Stimulated activated CD8-positive, alpha-beta memory T cell treated with anti-CD3 and anti-CD28 coated beads, Interleukin-4, amount 100 ng/mL, for 4 hours (primary cell): ENCODE results near the gene CDX1.

Experiments
- DNase-seq, 2 donors: peaks; one replicate each; pipeline ENCODE4 v3.0.0-alpha.2; 2020; ENCODE audit warnings: low read depth in 2 of 2, low spot score in 1 of 2

Gene CDX1

DNA sequence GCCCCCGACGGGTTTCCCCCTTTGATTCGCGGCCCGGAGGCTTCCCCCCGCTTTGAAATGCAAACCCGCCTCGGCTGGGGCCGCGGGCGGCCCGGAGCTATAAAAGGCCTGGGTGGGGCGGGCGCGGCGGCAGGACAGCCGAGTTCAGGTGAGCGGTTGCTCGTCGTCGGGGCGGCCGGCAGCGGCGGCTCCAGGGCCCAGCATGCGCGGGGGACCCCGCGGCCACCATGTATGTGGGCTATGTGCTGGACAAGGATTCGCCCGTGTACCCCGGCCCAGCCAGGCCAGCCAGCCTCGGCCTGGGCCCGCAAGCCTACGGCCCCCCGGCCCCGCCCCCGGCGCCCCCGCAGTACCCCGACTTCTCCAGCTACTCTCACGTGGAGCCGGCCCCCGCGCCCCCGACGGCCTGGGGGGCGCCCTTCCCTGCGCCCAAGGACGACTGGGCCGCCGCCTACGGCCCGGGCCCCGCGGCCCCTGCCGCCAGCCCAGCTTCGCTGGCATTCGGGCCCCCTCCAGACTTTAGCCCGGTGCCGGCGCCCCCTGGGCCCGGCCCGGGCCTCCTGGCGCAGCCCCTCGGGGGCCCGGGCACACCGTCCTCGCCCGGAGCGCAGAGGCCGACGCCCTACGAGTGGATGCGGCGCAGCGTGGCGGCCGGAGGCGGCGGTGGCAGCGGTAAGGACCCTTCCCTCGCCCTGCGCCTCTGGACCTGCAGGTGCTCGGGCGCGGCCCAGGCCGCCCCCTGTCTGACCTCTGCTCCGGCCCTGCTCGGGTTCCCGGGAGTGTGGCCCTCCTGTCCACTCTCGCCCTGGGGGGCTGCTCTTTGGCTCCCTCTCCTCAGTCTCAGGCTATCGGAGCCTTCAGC is at the start of gene CDX1:
Gene CDX1, plus strand, starts transcription at position 129 of the 862 bp plus-strand sequence. Its CDS starts 99 bp downstream, at position 228.
- DNase-seq = no peak

DNA sequence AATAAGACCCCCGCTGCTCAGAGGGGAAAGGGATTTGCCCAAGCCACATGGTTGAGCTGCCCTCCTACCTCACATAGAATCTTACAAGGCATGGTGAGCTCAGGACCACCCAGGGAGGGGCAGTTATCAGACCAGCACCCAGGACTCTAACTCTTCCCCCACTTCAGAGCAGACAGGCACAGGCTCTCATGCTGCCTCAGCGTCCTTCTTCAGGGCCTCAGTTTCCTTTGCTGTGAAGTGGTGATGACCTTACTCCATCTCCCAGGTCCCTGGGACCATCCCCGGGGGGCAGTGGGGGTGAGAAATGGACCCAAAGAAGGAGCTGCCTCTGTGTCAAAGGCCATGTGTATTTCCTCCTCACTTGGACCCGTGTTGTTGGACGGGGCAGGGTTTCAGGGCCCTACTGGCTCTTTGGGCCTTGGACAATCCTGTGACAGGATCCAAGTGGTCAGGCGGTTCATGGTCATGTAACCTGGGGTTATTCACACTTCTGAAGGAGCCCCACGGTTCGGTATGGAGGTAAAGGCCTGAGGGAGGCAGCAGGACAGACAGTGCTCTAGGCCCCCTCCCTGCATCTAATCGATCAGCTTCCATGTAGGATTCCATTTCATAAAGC is 48.5 kb upstream of the CDX1 start:
- DNase-seq = no peak

- DNase-seq = no peak
These were observed 47.9 kb upstream of the CDX1 start for GRCh38 chr5:150118561-150119229.

- no peak for DNase-seq
These were observed 47.0 kb upstream of the CDX1 start for GRCh38 chr5:150119421-150120061.

GRCh38 chr5:150120062-150120441 is 46.5 kb upstream of the CDX1 start:
- DNase-seq = no peak

DNA sequence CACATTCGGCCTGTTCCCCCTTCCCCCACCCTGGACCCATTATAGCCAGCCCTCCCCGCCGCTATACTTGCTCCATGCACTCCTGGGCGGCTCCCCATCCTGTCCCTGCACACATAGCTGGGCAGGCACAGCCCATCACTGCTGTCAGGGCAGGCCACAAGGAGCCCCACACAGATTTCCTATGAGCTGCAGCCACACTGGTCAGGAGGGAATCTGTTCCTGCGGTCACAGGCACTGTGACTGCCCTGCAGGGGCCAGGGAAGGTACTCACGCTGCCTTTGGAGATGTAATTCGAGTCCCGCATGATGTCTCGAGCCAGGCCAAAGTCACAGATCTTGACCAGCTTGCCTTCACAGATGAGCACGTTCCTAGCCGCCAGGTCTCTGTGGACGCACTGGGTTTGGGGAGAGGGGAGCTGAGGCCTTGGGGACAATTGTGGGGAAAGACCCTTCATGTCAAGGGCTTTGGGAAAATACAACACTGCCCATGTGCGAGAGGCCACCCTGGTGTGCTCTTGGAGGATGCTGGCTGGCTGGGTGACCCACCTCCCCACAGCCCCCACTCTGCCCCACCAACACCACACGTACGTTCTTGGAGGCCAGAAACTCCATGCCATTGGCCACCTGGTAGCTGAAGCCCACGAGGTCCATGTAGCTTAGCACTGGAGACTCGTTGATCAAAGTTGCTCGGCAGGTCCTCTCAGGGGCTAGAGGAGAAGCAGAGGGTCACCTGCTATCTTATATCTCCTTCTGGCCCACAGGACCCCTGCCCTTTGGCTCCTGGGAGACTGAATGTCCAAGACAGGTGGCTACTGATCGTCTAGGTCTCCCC is 45.7 kb upstream of the CDX1 start:
- no peak for DNase-seq

- DNase-seq = no peak
These were observed 45.0 kb upstream of the CDX1 start for GRCh38 chr5:150121448-150122157.

DNA sequence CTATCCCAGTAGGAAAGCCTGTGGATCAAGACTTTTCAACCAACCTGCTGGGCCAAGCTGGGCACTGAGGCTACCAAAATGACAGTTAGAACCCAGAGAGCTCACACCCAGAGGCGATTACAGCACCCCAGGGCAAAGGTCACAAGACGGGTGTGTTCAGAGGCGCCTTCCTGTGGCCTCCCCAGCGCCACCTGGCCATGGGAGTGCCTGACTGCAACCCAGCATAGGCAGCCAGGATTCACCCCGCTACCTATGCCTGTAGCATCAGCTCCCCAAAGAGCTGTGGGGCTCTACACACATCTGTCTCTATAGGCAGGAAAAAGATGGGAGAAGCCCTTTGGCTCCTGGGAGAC is 44.4 kb upstream of the CDX1 start:
- no peak for DNase-seq

- no peak for DNase-seq
These were observed 43.8 kb upstream of the CDX1 start for GRCh38 chr5:150122536-150123481.

- DNase-seq = no peak
These were observed 43.0 kb upstream of the CDX1 start for GRCh38 chr5:150123542-150123941.

DNA sequence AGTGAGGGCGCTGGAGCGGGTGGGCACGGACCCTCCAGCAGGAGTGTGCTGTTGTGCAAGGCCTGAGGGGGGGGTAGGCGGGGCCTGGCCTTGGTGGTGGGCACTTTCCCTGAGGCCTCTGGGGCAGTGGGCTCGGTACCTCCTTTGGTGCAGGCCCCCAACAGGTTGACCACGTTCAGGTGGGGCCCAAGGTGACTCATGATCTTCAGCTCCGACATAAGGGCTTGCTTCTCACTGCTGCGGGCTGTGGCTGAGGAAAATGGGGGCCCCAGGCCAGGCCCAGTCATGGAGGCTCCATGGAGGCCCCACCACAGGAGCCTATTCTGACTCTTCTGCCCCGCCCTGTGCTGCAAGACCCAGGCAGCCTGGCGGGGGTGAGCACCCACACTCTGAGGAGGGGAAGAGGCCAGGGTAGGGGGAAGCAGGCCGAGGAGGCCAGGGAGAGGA is 42.4 kb upstream of the CDX1 start:
- DNase-seq = no peak

GRCh38 chr5:150124596-150124995 is 42.0 kb upstream of the CDX1 start:
- DNase-seq = no peak

GRCh38 chr5:150125334-150125733 is 41.2 kb upstream of the CDX1 start:
- no peak for DNase-seq

- no peak for DNase-seq
These were observed 40.2 kb upstream of the CDX1 start for GRCh38 chr5:150126199-150126920.

DNA sequence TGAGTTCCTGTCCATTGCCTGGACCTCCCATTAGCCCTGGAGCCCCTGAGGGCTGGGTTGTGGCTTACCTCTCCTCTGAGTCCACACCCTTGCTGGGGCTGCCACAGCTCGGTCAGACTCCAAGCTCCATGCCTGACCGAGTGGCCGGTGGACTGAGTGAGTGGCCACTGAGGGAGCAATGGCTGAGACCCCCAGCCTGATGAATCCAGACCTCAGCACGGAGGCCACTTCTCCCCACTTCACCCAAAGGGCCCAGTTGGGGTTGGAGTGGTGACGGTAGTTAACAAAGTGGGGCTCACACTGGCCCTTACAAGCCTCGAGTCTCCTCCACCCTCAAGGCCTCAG is 39.7 kb upstream of the CDX1 start:
- DNase-seq = no peak

DNA sequence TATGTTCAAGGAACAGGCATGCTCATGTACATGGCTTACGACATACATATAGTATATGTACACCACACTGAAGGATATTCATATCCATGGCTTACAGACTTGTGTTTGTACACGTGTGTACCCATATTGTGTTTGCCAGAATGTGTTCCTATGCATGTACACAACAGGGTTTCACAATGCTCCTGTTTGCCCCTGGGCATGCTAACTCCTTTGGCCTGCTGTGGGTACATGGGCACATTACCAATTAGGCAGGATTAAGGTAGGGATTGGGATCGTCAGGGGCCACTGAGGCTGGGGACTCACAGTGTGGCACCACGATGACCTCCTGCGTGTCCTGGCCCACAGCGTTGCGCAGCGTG is 37.1 kb upstream of the CDX1 start:
- no peak for DNase-seq

GRCh38 chr5:150129813-150130492 is 36.6 kb upstream of the CDX1 start:
- DNase-seq = no peak

- DNase-seq = no peak
These were observed 36.1 kb upstream of the CDX1 start for GRCh38 chr5:150130493-150130922.
